GM23338 (cell line): ENCODE measurements around the gene TMEM209. TPM values are rescaled to one million over a fixed set of nuclear protein-coding genes. Genes with fewer than 3 reads are reported as not detected.

ENCODE experiments used
- ATAC-seq: fragments of 200-7000 bp; cut with Tn5 transposase; 3 replicates; pipeline ENCODE4 v1.9.1; 2020
- DNase-seq: peaks from one replicate; pipeline ENCODE4 v3.0.0-alpha.2; 2015; ENCODE audit warnings: low spot score
- H2AFZ ChIP-seq: fragments of 200-600 bp; sonication (generic); 2 replicates; pipeline ENCODE4 v1.8.0; 2016; ENCODE audit warnings: antibody characterized with exemption, mild to moderate bottlenecking, moderate library complexity
- H3F3A ChIP-seq: fragments of 200-600 bp; sonication (generic); replicated peaks from 2 replicates; pipeline ENCODE4 v1.8.0; 2017; ENCODE audit warnings: antibody characterized with exemption, mixed run types, low read depth
- H3K27ac ChIP-seq: fragments of 200-600 bp; sonication (generic); 2 replicates; pipeline ENCODE4 v1.6.1; 2016; ENCODE audit warnings: low read depth
- H3K27me3 ChIP-seq: fragments of 200-600 bp; sonication (generic); 2 replicates; pipeline ENCODE4 v1.8.0; 2016; ENCODE audit warnings: mild to moderate bottlenecking, mixed run types, moderate library complexity; ENCODE audit not compliant: insufficient read depth
- H3K36me3 ChIP-seq: fragments of 200-600 bp; sonication (generic); 2 replicates; pipeline ENCODE4 v1.8.0; 2016; ENCODE audit warnings: mild to moderate bottlenecking; ENCODE audit not compliant: insufficient read depth
- H3K4me1 ChIP-seq: fragments of 200-600 bp; sonication (generic); 2 replicates; pipeline ENCODE4 v1.8.0; 2016; ENCODE audit warnings: mild to moderate bottlenecking, moderate library complexity; ENCODE audit not compliant: insufficient read depth
- H3K4me2 ChIP-seq: fragments of 200-600 bp; sonication (generic); 2 replicates; pipeline ENCODE4 v1.7.1; 2017; ENCODE audit warnings: mixed run types
- H3K4me3 ChIP-seq: fragments of 200-600 bp; sonication (generic); 2 replicates; pipeline ENCODE4 v1.6.1; 2016; ENCODE audit warnings: mixed run types
- H3K79me2 ChIP-seq: fragments of 200-600 bp; sonication (generic); replicated peaks from 2 replicates; pipeline ENCODE4 v1.8.0; 2017; ENCODE audit warnings: mild to moderate bottlenecking; ENCODE audit not compliant: insufficient read depth
- H3K9me2 ChIP-seq: fragments of 200-600 bp; sonication (generic); 2 replicates; pipeline ENCODE4 v1.8.0; 2017; ENCODE audit not compliant: insufficient read depth
- H4K20me1 ChIP-seq: fragments of 200-600 bp; sonication (generic); replicated peaks from 2 replicates; pipeline ENCODE4 v1.8.0; 2017; ENCODE audit warnings: mild to moderate bottlenecking; ENCODE audit not compliant: insufficient read depth
- H3K27ac Mint-ChIP-seq: 2 replicates; pipeline ENCODE4 v1.8.0; 2020; ENCODE audit warnings: inconsistent platforms, mild to moderate bottlenecking, moderate library complexity, mixed read lengths
- H3K27me3 Mint-ChIP-seq: 3 replicates; pipeline ENCODE4 v1.8.0; 2022; ENCODE audit warnings: low read depth, mild to moderate bottlenecking, moderate library complexity, mixed read lengths, inconsistent platforms; ENCODE audit not compliant: insufficient read depth, poor library complexity
- H3K36me3 Mint-ChIP-seq: 3 replicates; pipeline ENCODE4 v1.8.0; 2021; ENCODE audit warnings: low read depth, mild to moderate bottlenecking, inconsistent platforms, moderate library complexity, mixed read lengths
- H3K4me1 Mint-ChIP-seq: 3 replicates; pipeline ENCODE4 v1.8.0; 2020; ENCODE audit warnings: mild to moderate bottlenecking, inconsistent platforms, mixed read lengths
- H3K4me3 Mint-ChIP-seq: 3 replicates; pipeline ENCODE4 v1.8.0; 2021; ENCODE audit warnings: moderate library complexity, mild to moderate bottlenecking, inconsistent platforms, mixed read lengths
- H3K9me3 Mint-ChIP-seq: 3 replicates; pipeline ENCODE4 v1.8.0; 2020; ENCODE audit warnings: moderate library complexity, mild to moderate bottlenecking, inconsistent platforms, mixed read lengths
- CREB1 ChIP-seq: fragments of 250-450 bp; sonication (Bioruptor Pico); IDR thresholded peaks from 2 replicates; pipeline ENCODE4 v1.5.0; 2020; ENCODE audit warnings: low read depth, mild to moderate bottlenecking, moderate library complexity
- EZH2 ChIP-seq: fragments of 200-600 bp; sonication (generic); IDR thresholded peaks from one replicate; pipeline ENCODE4 v1.8.0; 2017; ENCODE audit warnings: antibody characterized with exemption, mild to moderate bottlenecking, low read depth; ENCODE audit not compliant: unreplicated experiment
- EZH2phosphoT487 ChIP-seq: fragments of 200-600 bp; sonication (generic); IDR thresholded peaks from one replicate; pipeline ENCODE4 v1.8.1; 2018; ENCODE audit warnings: antibody characterized with exemption; ENCODE audit not compliant: unreplicated experiment
- NANOG ChIP-seq: IDR thresholded peaks from 2 replicates; pipeline ENCODE4 v1.6.1; 2016; ENCODE audit warnings: antibody characterized with exemption, borderline replicate concordance
- polyA plus RNA-seq: library from polyadenylated mRNA; unstranded; fragments of >200 nt; fragmentation: Nextera tagmentation; extraction: Ambion mirVana; gene quantifications from 2 replicates; pipeline ENCODE4 v1.2.1, GENCODE V29; 2016
- total RNA-seq: library from RNA; depleted of rRNA; stranded (reverse); fragments of >200 nt; shearing (Covaris generic); gene quantifications from 2 replicates; pipeline ENCODE4 v1.2.3, GENCODE V29; 2014
- TF ChIP-seq, protein P1 (sequence below): fragments of 250-450 bp; sonication (Bioruptor Pico); IDR thresholded peaks from 2 replicates; pipeline ENCODE4 v1.5.0; 2020; ENCODE audit warnings: mild to moderate bottlenecking, moderate library complexity
- TF ChIP-seq, protein P2 (sequence below): IDR thresholded peaks from 2 replicates; pipeline ENCODE4 v1.6.1; 2016; ENCODE audit warnings: antibody characterized with exemption
- TF ChIP-seq, protein P3 (sequence below), 2 experiments: fragments of 200-600 bp in 1 of 2; sonication (generic) in 1 of 2; conservative IDR thresholded peaks; 2 replicates each; pipeline versions ENCODE4 v1.5.1 to v1.6.1; 2016 to 2017; ENCODE audit warnings: antibody characterized with exemption in 2 of 2, low read depth in 2 of 2, mild to moderate bottlenecking in 2 of 2, moderate library complexity in 1 of 2

The TMEM209 gene
- total and polyA plus RNA-seq, 2 experiments from 2014 or later, result 18.6 to 26.2 TPM

DNA sequence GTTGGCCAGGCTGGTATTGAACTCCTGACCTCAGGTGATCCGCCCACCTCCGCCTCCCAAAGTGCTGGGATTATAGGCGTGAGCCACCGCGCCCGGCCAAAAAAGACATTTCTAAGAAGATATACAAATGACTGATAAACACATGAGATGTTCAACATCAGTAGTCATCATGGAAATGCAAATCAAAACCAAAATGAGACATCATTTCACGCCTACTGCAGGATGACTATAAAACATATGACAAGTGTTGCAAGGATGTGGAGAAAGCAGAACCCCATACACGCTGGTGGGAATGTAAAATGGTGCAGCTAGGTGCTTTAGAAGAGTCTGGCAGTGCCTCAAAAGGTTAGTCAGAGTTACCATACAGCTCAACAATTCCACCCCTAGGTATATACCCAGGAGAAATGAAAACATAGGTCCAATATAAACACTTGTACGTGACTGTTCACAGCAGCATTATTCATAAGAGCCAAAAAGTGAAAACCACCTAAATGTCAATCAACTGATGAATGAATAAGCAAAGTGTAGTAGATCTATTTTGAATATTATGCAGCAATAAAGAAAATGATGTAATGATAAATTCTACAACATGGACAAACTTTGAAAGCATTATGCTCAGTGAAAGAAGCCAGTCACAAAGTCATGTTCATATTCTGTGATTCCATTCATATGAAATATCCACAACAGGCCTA lies 24.5 kb downstream of the TMEM209 start (continued):
- TF ChIP-seq, protein P1, sequence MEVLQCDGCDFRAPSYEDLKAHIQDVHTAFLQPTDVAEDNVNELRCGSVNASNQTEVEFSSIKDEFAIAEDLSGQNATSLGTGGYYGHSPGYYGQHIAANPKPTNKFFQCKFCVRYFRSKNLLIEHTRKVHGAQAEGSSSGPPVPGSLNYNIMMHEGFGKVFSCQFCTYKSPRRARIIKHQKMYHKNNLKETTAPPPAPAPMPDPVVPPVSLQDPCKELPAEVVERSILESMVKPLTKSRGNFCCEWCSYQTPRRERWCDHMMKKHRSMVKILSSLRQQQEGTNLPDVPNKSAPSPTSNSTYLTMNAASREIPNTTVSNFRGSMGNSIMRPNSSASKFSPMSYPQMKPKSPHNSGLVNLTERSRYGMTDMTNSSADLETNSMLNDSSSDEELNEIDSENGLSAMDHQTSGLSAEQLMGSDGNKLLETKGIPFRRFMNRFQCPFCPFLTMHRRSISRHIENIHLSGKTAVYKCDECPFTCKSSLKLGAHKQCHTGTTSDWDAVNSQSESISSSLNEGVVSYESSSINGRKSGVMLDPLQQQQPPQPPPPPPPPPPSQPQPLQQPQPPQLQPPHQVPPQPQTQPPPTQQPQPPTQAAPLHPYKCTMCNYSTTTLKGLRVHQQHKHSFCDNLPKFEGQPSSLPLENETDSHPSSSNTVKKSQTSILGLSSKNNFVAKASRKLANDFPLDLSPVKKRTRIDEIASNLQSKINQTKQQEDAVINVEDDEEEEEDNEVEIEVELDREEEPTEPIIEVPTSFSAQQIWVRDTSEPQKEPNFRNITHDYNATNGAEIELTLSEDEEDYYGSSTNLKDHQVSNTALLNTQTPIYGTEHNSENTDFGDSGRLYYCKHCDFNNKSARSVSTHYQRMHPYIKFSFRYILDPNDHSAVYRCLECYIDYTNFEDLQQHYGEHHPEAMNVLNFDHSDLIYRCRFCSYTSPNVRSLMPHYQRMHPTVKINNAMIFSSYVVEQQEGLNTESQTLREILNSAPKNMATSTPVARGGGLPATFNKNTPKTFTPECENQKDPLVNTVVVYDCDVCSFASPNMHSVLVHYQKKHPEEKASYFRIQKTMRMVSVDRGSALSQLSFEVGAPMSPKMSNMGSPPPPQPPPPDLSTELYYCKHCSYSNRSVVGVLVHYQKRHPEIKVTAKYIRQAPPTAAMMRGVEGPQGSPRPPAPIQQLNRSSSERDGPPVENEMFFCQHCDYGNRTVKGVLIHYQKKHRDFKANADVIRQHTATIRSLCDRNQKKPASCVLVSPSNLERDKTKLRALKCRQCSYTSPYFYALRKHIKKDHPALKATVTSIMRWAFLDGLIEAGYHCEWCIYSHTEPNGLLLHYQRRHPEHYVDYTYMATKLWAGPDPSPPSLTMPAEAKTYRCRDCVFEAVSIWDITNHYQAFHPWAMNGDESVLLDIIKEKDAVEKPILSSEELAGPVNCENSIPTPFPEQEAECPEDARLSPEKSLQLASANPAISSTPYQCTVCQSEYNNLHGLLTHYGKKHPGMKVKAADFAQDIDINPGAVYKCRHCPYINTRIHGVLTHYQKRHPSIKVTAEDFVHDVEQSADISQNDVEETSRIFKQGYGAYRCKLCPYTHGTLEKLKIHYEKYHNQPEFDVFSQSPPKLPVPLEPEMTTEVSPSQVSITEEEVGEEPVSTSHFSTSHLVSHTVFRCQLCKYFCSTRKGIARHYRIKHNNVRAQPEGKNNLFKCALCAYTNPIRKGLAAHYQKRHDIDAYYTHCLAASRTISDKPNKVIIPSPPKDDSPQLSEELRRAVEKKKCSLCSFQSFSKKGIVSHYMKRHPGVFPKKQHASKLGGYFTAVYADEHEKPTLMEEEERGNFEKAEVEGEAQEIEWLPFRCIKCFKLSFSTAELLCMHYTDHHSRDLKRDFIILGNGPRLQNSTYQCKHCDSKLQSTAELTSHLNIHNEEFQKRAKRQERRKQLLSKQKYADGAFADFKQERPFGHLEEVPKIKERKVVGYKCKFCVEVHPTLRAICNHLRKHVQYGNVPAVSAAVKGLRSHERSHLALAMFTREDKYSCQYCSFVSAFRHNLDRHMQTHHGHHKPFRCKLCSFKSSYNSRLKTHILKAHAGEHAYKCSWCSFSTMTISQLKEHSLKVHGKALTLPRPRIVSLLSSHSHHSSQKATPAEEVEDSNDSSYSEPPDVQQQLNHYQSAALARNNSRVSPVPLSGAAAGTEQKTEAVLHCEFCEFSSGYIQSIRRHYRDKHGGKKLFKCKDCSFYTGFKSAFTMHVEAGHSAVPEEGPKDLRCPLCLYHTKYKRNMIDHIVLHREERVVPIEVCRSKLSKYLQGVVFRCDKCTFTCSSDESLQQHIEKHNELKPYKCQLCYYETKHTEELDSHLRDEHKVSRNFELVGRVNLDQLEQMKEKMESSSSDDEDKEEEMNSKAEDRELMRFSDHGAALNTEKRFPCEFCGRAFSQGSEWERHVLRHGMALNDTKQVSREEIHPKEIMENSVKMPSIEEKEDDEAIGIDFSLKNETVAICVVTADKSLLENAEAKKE (CRISPR knock-in tag), result no peak
- TF ChIP-seq, protein P2, sequence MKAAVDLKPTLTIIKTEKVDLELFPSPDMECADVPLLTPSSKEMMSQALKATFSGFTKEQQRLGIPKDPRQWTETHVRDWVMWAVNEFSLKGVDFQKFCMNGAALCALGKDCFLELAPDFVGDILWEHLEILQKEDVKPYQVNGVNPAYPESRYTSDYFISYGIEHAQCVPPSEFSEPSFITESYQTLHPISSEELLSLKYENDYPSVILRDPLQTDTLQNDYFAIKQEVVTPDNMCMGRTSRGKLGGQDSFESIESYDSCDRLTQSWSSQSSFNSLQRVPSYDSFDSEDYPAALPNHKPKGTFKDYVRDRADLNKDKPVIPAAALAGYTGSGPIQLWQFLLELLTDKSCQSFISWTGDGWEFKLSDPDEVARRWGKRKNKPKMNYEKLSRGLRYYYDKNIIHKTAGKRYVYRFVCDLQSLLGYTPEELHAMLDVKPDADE, result no peak
- TF ChIP-seq EZH2phosphoT487 (no peak), NANOG (no peak), EZH2 (no peak)

DNA sequence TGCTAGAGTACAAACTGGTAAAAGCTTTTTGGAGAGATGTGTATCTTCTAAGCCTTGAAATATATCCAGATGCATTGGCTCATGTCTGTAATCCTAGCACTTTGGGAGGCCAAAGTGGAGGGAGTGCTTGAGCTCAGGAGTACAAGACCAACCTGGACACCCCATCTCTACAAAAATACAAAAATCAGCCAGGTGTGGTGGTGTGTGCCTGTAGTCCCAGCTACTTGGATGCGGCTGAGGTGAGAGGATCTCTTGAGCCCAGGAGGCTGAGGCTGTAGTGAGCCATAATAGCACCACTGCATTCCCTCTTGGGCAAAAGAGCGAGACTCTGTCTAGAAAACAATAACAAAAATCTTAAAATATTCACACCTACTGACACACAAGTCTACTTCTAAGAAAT lies 25.6 kb downstream of the TMEM209 start:
- H3K4me1 Mint-ChIP-seq, result no peaks in the 10 kb centered on the region
- Histone ChIP-seq H4K20me1 (peaks cover 2% of the 10 kb centered on the region; the same call in 1 of the 2 replicates), H3K79me2 (no peaks in the 10 kb centered on the region), H3K9me2 (no peaks in the 10 kb centered on the region), H3F3A (no peaks in the 10 kb centered on the region), H2AFZ (no peak overlapping the region), H3K4me1 (no peaks in the 10 kb centered on the region), H3K36me3 (peaks cover 21% of the 10 kb centered on the region), H3K4me3 (no peak overlapping the region), H3K27me3 (no peaks in the 10 kb centered on the region), H3K4me2 (no peak overlapping the region), H3K27ac (no peak overlapping the region)
- TF ChIP-seq CREB1 (CRISPR knock-in tag), result no peak
- TF ChIP-seq, protein P3, sequence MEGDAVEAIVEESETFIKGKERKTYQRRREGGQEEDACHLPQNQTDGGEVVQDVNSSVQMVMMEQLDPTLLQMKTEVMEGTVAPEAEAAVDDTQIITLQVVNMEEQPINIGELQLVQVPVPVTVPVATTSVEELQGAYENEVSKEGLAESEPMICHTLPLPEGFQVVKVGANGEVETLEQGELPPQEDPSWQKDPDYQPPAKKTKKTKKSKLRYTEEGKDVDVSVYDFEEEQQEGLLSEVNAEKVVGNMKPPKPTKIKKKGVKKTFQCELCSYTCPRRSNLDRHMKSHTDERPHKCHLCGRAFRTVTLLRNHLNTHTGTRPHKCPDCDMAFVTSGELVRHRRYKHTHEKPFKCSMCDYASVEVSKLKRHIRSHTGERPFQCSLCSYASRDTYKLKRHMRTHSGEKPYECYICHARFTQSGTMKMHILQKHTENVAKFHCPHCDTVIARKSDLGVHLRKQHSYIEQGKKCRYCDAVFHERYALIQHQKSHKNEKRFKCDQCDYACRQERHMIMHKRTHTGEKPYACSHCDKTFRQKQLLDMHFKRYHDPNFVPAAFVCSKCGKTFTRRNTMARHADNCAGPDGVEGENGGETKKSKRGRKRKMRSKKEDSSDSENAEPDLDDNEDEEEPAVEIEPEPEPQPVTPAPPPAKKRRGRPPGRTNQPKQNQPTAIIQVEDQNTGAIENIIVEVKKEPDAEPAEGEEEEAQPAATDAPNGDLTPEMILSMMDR (conservative IDR thresholded peaks at IDR 0.05; ENCODE audit: low read depth in 2 of 2), result no peak
- no peaks in the 10 kb centered on the region for H3K9me3 Mint-ChIP-seq
- ATAC-seq (no peak), DNase-seq (no peak)
- H3K27me3 Mint-ChIP-seq, result peaks cover 2% of the 10 kb centered on the region
- no peak overlapping the region for H3K4me3 Mint-ChIP-seq
- no peak overlapping the region for H3K27ac Mint-ChIP-seq
- H3K36me3 Mint-ChIP-seq, result peaks cover 58% of the 10 kb centered on the region
